ENCODE measurements around the gene NPTXR.
"Not testable (repeated sequence)": the region's sequence is repeated elsewhere in the genome, so short reads cannot be mapped to it uniquely, and the experiment has no call there.

The NPTXR gene

GRCh38 chr22:38830026-38830844 is 13.6 kb downstream of the NPTXR start:
- no peak for DNase-seq

- no peak for DNase-seq
Observed at GRCh38 chr22:38829485-38829884, 14.3 kb downstream of the NPTXR start.

DNA sequence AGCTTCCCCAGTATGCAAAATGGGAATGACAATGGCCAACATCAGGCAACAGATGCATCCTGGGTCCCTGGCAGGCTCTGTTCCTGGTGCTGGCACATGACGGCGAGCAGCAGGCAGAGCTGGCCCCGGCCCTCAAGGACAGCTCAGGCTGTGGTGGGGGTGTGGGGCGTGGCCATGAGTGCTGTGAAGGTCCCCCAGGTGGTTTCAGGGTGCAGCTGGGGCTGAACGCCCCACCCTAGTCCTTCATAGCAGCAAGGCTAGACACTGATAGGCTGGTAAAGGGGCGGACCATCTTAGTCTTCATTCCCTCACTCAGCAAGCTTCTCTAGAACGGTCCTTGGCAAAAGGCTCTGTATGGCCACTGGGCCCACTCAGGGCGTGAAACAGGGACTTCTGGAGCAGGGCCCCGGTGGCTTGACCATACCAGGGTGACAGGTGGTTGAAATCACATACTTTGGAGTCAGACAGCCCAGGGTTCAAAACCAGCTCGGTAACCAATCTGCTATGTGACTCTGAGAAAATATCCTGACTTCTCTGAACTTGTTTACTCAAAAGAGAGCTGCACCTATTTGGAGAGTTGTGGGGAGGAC is 15.1 kb downstream of the NPTXR start:
- no peak for DNase-seq

DNA sequence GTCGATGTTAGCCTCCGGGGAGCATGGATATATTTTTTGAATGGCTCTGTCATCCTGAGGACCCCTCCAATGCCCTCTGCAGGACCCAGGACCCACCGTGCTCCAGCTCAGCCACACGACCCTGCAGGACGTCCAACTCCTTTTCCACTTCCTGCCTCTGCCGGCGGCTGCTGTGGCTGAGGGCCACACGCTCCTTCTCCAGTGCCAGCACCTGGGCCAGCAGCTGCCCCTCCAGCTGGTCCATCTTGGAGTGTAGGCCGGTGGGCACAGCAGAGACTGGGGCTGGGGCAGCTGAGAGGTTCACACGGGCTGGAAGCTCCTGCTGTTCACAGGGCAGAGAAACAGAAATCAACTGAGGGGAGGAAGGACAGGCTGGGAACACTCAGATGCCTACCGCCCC is 15.6 kb downstream of the NPTXR start:
- no peak for DNase-seq

- DNase-seq: no peak
Observed at GRCh38 chr22:38827510-38827909, 16.3 kb downstream of the NPTXR start.

- no peak for DNase-seq
Observed at GRCh38 chr22:38826801-38827200, 17.0 kb downstream of the NPTXR start.

DNA sequence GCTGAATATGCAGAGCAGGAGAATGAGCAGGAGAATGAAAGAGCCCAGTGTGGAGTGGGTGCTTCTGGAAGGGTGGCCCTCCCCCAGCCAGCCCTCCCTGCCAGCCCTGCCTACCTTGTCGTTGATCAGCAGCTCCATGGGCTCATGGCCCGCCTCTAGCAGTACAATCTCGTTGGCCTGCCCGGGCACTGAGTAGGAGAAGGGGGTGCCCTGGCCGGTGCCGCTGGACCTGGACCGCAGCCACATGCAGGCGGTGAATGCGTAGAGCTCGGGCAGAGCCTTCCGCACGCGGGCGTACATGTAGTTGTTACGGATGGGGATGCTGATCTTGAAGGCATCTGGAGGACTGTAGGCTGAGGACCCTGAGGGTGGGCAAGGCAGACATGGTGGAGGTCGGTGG is 17.4 kb downstream of the NPTXR start:
- no peak for DNase-seq

GRCh38 chr22:38824585-38824984 is 19.2 kb downstream of the NPTXR start:
- no peak for DNase-seq

- DNase-seq: no peak
Observed at GRCh38 chr22:38823637-38824036, 20.2 kb downstream of the NPTXR start.

DNA sequence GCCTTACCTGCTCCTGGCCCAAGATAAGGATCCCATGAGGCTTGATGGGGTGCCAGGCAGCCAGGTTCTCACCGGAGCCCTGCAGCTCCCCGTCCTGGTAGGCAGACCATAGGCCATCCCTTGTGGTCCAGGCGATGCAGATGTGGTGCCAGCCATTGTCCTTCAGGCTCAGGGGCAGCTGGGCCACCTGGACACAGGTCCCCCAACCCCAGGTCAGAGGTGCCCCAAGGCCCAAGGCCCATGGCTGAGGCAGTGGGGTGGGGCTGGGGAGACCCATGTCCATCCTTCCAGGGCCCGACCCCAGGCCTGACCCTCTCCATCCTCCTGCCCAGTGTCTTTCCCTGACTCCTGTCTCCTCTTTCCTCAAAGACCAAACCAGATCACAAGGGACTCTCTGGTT is 20.8 kb downstream of the NPTXR start:
- no peak for DNase-seq

DNA sequence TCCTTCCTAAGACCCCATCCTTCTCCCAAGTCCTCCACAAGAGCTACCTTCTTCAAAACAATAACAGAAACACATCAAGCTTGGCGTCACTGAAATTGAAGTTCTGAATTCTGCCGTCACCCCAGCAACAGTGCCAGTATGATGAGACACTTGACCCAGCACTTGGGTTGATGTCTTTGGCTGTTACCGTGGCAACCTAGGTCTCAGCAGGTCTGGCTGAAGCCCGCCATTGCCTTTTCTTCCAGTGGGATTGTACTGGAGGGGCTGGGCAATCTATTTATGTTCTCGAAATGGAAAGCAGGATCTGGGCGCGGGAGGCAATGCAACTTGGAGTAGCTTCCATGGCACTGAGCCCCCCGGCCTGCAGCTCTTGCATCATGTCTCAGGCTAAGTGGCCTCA is 23.8 kb downstream of the NPTXR start:
- no peak for DNase-seq

GRCh38 chr22:38819387-38819940 is 24.4 kb downstream of the NPTXR start:
- DNase-seq: no peak

- no peak for DNase-seq
Observed at GRCh38 chr22:38817196-38817595, 26.6 kb downstream of the NPTXR start.

- no peak for DNase-seq
Observed at GRCh38 chr22:38815842-38816241, 28.0 kb downstream of the NPTXR start.

DNA sequence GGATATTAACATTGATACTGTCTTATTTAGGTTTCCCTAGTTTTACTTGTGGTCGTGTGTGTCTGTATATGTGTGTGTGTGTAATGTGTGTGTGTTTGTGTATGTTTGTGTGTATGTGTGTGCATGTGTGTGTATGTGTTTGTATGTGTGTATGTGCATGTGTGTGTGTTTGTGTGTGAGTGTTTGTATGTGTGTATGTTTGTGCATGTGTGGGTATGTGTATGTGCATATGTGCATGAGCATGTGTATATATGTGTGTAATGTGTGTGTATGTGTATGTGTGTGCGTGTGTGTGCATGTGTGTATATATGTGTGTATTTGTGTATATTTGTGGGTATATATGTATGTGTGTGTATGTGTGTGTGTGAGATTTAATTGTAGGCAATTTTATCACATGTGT is 32.6 kb downstream of the NPTXR start:
- DNase-seq: no peak

GRCh38 chr22:38805041-38805593 is 38.7 kb downstream of the NPTXR start:
- not testable (repeated sequence) for DNase-seq

- DNase-seq: no peak
Observed at GRCh38 chr22:38802671-38803121, 41.1 kb downstream of the NPTXR start.

GRCh38 chr22:38799265-38800002 is 44.4 kb downstream of the NPTXR start:
- DNase-seq: no peak

DNA sequence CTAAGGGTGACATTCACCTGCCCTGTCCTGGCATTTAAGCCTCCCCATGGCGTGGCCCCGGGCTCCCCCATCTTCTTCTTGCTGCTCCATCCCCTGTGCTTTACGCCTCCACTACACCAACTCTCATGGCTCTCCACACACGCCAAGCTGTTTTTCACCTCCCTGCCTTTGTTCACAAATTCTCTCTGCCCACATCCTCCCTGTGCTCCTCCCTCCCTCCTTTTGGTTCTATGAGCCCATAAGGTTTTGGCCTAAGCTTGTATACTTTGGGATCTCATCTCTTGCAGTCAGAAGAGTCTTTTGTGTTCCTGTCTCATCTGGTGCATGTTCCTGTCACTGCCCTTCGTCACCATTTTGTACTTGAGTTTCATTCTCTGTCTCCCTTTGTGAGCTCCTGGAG is 45.3 kb downstream of the NPTXR start:
- no peak for DNase-seq

DNA sequence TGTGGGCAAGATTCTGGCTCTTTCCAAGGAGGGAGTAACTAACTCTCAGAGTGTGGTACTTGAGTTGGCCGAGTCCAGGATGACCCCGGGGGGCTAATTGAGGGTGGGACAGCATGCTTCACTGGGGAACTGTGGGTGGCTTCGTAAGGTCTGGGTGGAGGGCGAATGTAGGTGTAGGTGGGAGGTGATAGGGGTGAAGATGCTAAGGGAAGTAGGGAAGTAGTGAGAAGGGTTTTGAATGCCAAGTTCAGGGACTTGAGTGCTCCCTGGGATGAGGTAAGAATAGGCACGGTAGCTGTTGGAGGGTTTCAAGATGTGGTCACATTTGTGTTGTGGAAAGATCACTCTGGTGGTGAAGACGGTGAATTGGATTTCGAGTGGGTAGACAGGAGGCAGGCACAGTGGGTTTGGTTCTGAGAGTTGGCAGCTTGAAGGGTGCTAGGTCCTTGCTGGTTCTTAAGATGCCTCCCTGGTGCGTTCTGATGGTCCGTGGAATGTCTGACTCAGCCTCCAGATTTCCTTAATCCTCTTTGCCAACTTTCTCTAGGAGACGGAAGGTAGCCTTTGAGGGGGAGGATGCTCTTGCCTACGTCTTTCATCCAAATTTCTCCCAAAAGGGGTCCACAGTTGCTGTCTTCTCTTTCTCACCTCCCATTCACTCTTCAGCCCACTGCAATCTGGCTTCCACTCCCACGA is 47.4 kb downstream of the NPTXR start:
- DNase-seq: no peak

- DNase-seq: no peak
Observed at GRCh38 chr22:38795569-38795968, 48.3 kb downstream of the NPTXR start.

DNA sequence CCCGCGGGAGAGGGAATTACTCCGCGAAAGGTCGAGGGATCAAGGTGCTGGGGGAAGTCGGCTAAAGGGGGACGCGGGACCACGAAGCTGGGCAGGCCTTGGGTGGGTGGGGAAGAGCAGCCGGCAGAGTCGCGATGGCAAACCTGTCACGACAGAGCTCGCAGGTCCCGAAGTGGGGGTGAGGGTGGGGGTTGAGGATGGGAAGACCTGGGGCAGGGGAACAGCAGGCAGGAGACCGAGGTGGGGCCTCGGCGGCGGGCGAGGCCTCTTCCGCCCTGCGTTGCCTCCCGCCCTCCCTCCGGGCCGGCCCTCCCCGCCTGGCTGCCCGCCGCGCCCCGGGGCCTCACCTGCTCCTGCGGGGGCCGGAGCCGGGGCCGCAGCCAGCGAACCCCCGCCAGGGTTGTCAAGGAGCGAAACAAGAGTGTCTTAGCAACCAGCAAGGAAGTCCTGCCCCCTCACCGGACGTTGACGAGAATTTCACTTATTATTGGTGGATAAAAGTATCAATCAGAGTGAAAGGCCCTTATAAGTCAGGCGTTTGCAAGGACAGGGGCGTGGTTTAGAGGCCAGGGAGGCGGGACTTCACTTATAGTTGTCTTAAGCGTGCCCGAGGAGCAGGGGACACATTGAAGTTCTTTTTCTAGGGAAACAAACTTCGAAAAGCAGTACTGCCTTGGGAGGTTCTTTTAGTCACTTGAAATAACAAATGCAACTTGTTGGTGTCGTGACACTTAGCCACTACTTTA is 49.9 kb downstream of the NPTXR start, which contains the start of gene DNAL4:
TSS of gene DNAL4 (minus strand) at position 423 of the 746 bp plus-strand sequence. CDS start 11,412 bp downstream, outside the sequence.
- peak; percentile 87 for DNase-seq
